ENCODE measurements around the gene ARMH3.

Gene ARMH3

GRCh38 chr10:101830322-101831168 is 225.4 kb downstream of the ARMH3 start:
- peak; percentile 56 for DNase-seq (ENCODE audit: low spot score)

- DNase-seq (ENCODE audit: low spot score), result no peak
Observed at GRCh38 chr10:101829561-101830315, 226.2 kb downstream of the ARMH3 start.

- DNase-seq (ENCODE audit: low spot score), result no peak
Observed at GRCh38 chr10:101828766-101829551, 227.0 kb downstream of the ARMH3 start.

- no peak for DNase-seq (ENCODE audit: low spot score)
Observed at GRCh38 chr10:101827919-101828600, 227.9 kb downstream of the ARMH3 start.

GRCh38 chr10:101826852-101827434 is 229.0 kb downstream of the ARMH3 start:
- no peak for DNase-seq (ENCODE audit: low spot score)

GRCh38 chr10:101824736-101825135 is 231.2 kb downstream of the ARMH3 start:
- DNase-seq (ENCODE audit: low spot score), result no peak

GRCh38 chr10:101818872-101819633 is 236.9 kb downstream of the ARMH3 start:
- DNase-seq (ENCODE audit: low spot score), result no peak

GRCh38 chr10:101818119-101818871 is 237.7 kb downstream of the ARMH3 start, which contains the start of gene OGA:
OGA (minus strand) TSS chr10:101818444; CDS start chr10:101818022, 422 bp downstream.
- DNase-seq (ENCODE audit: low spot score), result peak; percentile 100

- peak; percentile 80 for DNase-seq (ENCODE audit: low spot score)
Observed at GRCh38 chr10:101817337-101818118, 238.4 kb downstream of the ARMH3 start.

- no peak for DNase-seq (ENCODE audit: low spot score)
Observed at GRCh38 chr10:101816913-101817336, 239.0 kb downstream of the ARMH3 start.

GRCh38 chr10:101816376-101816775 is 239.6 kb downstream of the ARMH3 start:
- DNase-seq (ENCODE audit: low spot score), result no peak

GRCh38 chr10:101814466-101815071 is 241.4 kb downstream of the ARMH3 start:
- no peak for DNase-seq (ENCODE audit: low spot score)

GRCh38 chr10:101812606-101813005 is 243.4 kb downstream of the ARMH3 start:
- DNase-seq (ENCODE audit: low spot score), result peak; percentile 54

GRCh38 chr10:101807158-101807557 is 248.8 kb downstream of the ARMH3 start:
- DNase-seq (ENCODE audit: low spot score), result no peak

- DNase-seq (ENCODE audit: low spot score), result no peak
Observed at GRCh38 chr10:101803511-101803910, 252.5 kb downstream of the ARMH3 start.

GRCh38 chr10:101797403-101798059 is 258.4 kb downstream of the ARMH3 start:
- no peak for DNase-seq (ENCODE audit: low spot score)

Data from cerebellar cortex (tissue), 1 donor.